ENCODE results near the gene CREB5.

DNA sequence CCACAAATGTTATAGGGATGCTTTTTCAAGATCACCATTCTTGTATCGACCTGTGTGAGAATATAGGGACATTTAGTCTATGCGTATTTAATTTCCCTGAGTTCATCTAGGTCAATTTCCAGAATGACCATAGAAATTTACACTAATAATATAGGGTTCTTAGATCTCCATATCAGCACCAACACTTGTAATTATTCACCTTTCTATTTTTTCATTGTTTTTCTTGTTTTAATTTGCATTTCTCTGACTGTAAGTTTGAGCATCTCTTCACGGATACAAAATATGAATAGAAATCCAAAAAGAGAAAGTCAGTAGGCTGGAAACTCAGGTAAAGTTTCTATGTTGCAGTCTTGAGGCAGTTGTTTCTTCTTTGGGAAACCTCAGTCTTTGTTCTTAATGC is 134.8 kb downstream of the CREB5 start:
- no peak for TF ChIP-seq MAX (IDR thresholded peaks at IDR 0.05; ENCODE audit: insufficient read depth, insufficient read length)
- no peak for TF ChIP-seq CTCF (IDR thresholded peaks at IDR 0.05; ENCODE audit: extremely low read depth in 1 of 2, insufficient read depth in 1 of 2, low read depth in 1 of 2, low read length in 2 of 2)

Measured in endothelial cell of umbilical vein (primary cell).